ENCODE measurements around the gene RPS3A.

RPS3A gene

GRCh38 chr4:151152028-151152427 lies 52.6 kb downstream of the RPS3A start:
- Mint-ChIP-seq H3K27me3 (ENCODE audit: low read depth) (no peaks in the 10 kb centered on the region), H3K4me1 (no peaks in the 10 kb centered on the region), H3K36me3 (ENCODE audit: low read depth) (peaks cover 27% of the 10 kb centered on the region), H3K27ac (peak overlapping the region in 1 of 3 experiments; percentile 15), H3K9me3 (no peaks in the 10 kb centered on the region), H3K4me3 (no peak overlapping the region)
- no peak for TF ChIP-seq CTCF (IDR thresholded peaks at IDR 0.05; ENCODE audit: unreplicated experiment in 3 of 3)

- H3K36me3 Mint-ChIP-seq (ENCODE audit: low read depth): peaks cover 25% of the 10 kb centered on the region
- H3K27me3 Mint-ChIP-seq (ENCODE audit: low read depth): no peaks in the 10 kb centered on the region
- no peaks in the 10 kb centered on the region for H3K9me3 Mint-ChIP-seq
- no peak overlapping the region for H3K27ac Mint-ChIP-seq
- TF ChIP-seq CTCF (IDR thresholded peaks at IDR 0.05; ENCODE audit: unreplicated experiment in 3 of 3): no peak
- no peak overlapping the region for H3K4me3 Mint-ChIP-seq
- no peaks in the 10 kb centered on the region for H3K4me1 Mint-ChIP-seq
These were observed 54.2 kb downstream of the RPS3A start for GRCh38 chr4:151153585-151153984.

Data from nephron (organoid).